ENCODE data around the gene NT5C. TPM values are rescaled to one million over a fixed set of nuclear protein-coding genes. Genes with fewer than 3 reads are reported as not detected.

Gene NT5C
- total RNA-seq, result 10 to 100 TPM; 63.3 to 68.0 TPM

GRCh38 chr17:75131278-75132017, at the start of gene NT5C:
Gene NT5C, minus strand, starts transcription at chr17:75131742. Its CDS starts 35 bp downstream, at chr17:75131707.

DNA sequence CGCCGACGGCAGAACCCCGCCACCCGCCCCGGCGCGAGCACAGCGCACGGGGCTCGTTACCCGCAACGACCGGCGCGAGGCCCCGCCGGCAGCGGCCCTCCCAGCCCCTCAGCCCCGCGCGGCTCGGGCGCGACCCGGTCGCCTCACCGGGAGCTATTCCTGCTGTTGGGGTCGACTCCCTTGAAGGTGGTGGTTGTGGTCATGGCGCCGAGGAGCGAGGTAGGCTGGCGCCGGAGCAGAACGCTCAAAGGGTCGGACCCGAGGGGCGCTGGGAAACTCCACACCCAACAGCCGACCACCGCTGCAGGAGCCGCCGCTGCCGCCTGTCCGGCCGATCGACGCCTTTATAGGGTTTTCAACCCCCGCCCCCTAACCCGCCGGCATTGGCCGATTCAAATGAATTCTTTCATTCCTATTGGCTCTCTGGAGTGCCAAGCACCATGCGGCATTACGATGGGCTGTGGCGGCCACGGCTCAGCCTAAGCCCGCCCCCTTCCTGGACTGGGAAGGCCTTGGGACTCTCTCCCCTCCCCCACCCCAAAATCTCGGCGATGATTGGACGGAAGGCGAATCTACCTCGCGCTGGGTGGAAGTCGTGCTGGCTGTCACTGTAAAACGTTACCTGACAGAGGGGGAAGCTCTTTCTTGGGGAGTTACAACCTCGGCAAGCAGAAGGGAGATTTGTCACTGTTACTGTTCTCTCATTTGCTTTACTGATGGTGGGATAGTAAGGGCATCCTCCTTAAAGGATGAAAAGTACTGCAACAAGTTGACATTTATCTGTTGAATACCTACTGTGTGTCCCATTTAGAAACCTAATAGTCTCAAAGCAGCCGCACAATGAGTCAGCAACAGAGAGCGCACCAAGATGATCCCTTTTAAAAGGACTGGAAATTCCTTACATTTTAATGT, 22.9 kb upstream of the NT5C start, which contains the start of gene JPT1:
JPT1 (minus strand) TSS at position 318 of the 912 bp plus-strand sequence; CDS start at position 203, 115 bp downstream.

GRCh38 chr17:75109407-75110233, 21.9 kb downstream of the NT5C start, which contains the start of gene ARMC7:
Gene ARMC7, plus strand, starts transcription at chr17:75109969. Its CDS starts 320 bp downstream, at chr17:75110289.

GRCh38 chr17:75087558-75088453, 43.7 kb downstream of the NT5C start, which contains the start of gene SLC16A5:
Gene SLC16A5, plus strand, starts transcription at chr17:75087954. Its CDS starts 5,683 bp downstream, at chr17:75093637.

Other genes with a start within 250 kb of the NT5C start
- not detected for gene FADS6, start 238.1 kb downstream of the NT5C start, total RNA-seq
- not detected for gene USH1G, start 208.5 kb downstream of the NT5C start, total RNA-seq
- gene OTOP2, start 207.5 kb downstream of the NT5C start, total RNA-seq, result not detected
- gene OTOP3, start 195.8 kb downstream of the NT5C start, total RNA-seq, result not detected
- gene HID1, start 159.0 kb downstream of the NT5C start, total RNA-seq, result under 1 TPM; 0.58 to 0.79 TPM
- under 1 TPM; 0.28 to 0.41 TPM for gene CDR2L, start 144.1 kb downstream of the NT5C start, total RNA-seq
- gene MRPL58, start 119.1 kb downstream of the NT5C start, total RNA-seq, result 10 to 100 TPM; 37.0 to 40.4 TPM
- gene ATP5PD, start 84.8 kb downstream of the NT5C start, total RNA-seq, result 100 to 1,000 TPM; 234 to 239 TPM
- gene KCTD2, start 84.5 kb downstream of the NT5C start, total RNA-seq, result 10 to 100 TPM; 19.0 to 20.5 TPM
- 10 to 100 TPM; 11.5 to 11.7 TPM for gene SLC16A5, start 43.8 kb downstream of the NT5C start, total RNA-seq
- gene ARMC7, start 21.8 kb downstream of the NT5C start, total RNA-seq, result 10 to 100 TPM; 14.3 to 14.6 TPM
- 100 to 1,000 TPM; 161 TPM for gene JPT1, start 22.8 kb upstream of the NT5C start, total RNA-seq
- gene SUMO2, start 51.2 kb upstream of the NT5C start, total RNA-seq, result 100 to 1,000 TPM; 445 to 461 TPM
- 100 to 1,000 TPM in 1 of 2 experiments, 10 to 100 TPM in 1; 92.7 to 101 TPM for gene NUP85, start 73.9 kb upstream of the NT5C start, total RNA-seq
- gene GGA3, start 129.9 kb upstream of the NT5C start, total RNA-seq, result 10 to 100 TPM; 77.2 to 80.8 TPM
- 10 to 100 TPM; 37.9 to 39.2 TPM for gene MRPS7, start 130.1 kb upstream of the NT5C start, total RNA-seq
- 10 to 100 TPM; 44.5 to 49.0 TPM for gene MIF4GD, start 139.5 kb upstream of the NT5C start, total RNA-seq
- 10 to 100 TPM; 21.1 to 24.2 TPM for gene SLC25A19, start 157.7 kb upstream of the NT5C start, total RNA-seq

Data from activated naive CD4-positive, alpha-beta T cell treated with anti-CD3 and anti-CD28 coated beads, Interleukin-2, amount 10 ng/mL, durations not matched to agents 5 hours and 36 hours (primary cell).